ENCODE results near the gene BAIAP3. TPM values are rescaled to one million over a fixed set of nuclear protein-coding genes. Genes with fewer than 3 reads are reported as not detected.
"Not testable (repeated sequence)": the region's sequence is repeated elsewhere in the genome, so short reads cannot be mapped to it uniquely, and the experiment has no call there.

The BAIAP3 gene
- total RNA-seq, 1 donor from 2014 or later: 2.0 TPM

DNA sequence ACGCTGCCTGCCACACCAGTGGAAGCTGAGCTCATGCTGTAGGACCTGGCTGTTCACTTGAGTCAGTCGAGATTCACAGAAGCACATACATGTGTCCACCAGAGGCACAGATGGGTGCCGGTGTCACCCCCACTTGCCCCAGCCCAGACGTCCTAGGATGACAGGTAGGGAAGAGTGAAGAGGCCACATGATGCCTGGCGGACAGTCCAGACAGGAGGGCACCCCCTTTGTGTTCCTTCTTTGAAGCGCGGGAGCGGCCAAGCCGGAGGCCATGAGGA lies 15.2 kb upstream of the BAIAP3 start:
- no peak for ATAC-seq

DNA sequence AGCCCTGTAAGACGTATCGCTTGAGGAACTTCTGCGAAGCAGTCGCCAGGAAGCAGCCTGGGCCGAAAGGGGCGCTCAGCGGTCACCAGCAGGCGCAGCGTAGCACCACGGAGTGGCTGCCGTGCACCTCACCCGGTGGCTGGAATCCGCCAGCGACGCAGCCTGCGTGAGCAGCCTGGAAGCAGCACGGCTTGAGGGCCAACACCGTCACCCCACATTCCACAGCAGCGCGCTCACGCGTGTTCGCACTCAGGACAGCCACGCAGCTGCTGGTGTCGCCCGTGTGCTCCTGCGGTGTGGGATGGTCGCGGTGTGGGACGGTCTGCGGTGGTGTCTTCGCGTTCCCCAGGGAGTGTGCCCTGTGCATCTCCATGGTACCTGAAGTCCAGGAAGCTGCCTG lies 14.4 kb upstream of the BAIAP3 start:
- no peak for ATAC-seq

DNA sequence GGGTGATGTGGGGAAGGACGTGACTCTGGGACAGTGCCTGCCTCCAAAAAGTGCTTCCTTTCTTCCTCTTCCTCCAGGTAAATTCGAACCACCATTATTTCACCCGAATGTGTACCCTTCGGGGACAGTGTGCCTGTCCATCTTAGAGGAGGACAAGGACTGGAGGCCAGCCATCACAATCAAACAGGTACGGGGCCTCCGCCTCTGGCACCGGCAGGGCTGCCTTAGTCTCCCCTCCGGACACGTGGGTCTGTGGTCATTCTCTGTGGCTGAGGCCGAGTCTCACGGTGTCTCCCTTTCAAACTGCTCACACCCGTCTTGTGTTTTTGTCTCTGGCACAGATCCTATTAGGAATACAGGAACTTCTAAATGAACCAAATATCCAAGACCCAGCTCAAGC lies 13.3 kb upstream of the BAIAP3 start:
- no peak for ATAC-seq

DNA sequence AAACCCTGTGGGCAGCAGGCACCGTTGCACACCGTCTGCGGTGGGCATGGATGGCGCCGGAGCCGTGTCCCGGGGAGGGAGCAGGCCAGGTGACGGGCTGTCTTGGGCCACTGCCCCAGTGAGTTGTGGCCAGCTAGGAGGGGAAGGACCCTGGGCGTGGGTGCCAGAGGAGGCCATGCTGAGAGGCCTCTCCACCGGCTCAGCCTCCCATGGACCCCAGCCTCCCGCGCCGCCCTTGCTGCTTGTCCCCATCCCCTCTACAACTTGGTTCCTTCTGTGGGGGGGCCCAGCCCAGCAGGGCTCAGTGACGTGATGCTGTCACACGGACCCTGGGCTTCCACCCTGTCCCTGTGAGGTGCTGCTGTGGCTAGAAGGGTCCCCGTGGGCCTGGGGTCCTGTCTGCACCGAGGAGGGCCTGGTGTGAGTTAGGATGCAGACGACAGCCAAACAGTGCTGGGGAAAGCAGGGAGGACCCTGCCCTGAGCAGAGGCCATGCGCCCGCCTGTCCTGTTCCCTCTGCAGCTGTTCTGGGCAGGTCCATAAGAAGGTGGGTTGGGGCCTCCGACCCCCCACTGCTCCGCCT lies 12.7 kb upstream of the BAIAP3 start:
- no peak for ATAC-seq

DNA sequence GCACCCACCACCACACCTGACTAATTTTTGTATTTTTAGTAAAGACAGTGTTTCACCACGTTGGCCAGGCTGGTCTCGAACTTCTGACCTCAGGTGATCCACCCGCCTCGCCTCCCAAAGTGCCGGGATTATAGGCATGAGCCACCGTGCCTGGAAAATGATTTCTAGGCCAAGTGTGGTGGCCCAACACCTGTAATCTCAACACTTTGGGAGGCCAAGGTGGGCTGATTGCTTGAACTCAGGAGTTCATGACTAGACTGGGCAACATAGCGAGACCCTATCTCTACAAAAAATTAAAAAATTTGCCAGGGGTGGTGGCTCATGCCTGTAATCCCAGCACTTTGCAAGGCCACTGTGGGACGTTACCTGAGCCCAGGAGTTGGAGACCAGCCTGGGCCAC lies 11.0 kb upstream of the BAIAP3 start:
- ATAC-seq: no peak

DNA sequence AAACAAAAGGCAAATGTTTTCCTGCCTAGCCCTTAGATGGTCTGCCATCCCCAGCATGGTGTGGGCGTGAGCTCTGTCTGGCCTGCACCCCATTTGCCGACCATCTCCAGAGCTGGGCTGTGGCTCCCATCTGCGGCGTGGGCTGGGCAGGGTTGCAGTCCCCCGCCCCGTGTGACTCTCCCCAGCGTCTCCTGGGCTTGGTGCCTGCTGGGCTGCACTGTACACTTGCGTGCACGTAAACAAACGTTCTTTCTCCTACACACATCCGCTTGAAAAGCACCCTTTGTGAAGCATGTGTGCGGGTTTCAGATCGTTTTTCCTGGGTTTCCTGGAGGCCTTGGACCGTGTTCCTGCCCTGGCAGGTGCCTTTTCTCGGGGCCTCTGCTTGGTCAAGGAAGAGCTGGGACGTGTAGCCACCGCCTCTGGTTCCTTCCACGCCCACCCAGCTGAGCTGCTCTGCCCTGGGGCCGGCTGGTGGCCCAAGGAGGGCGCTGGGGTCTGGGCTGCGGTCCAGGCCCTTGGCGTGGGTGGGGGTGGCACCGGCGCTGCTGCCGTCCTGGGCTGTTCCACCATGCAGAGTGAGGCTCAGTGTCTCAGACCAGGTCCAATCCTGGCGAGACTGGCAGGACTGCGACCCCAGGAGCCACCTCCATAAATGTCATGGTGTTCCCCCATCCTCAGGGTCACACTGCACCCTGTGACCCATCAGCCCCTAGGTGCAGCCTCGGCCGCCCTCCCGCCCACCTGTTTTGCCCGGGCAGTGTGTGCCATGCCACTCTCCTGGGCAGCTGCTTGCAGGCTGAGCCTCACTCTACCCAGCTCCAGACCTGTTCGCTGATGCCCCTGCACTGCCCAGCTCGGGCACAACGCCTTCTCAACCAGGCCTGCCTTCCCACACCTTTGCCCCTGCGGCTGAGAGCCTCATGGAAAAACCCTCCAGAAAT lies 9.9 kb upstream of the BAIAP3 start:
- ATAC-seq: no peak

DNA sequence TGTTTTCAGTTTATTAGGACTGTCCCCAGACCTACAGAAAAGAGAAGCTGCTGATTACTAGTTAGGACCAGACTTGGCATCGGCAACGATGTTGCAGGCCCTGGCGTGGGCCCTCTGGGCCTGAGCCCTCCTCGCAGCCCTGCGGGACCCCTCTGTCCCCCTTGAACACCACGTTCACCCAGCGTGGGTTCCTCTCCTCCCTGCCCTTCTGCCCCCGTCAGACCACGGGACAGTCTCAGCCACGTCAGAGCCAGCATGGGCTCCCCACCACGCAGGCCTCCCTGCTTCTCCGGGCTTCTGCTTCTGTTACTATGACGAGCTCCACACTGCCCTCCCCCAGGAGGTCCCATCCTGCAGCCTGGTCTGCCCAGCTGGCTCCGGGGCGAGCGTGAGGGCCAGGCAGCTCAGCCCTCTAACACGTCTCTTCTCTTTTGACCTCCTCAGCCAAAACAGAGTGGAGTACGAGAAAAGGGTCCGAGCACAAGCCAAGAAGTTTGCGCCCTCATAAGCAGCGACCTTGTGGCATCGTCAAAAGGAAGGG lies 9.1 kb upstream of the BAIAP3 start:
- ATAC-seq: no peak

DNA sequence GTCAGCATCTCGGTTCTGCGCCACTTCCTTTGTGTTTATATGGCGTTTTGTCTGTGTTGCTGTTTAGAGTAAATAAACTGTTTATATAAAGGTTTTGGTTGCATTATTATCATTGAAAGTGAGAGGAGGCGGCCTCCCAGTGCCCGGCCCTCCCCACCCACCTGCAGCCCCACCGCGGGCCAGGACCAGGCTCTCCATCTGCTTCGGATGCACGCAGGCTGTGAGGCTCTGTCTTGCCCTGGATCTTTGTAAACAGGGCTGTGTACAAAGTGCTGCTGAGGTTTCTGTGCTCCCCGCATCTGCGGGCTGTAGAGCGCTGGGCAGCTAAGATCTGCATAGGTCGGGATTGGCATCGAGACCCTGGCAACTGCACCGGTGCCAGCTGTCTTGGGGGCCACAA lies 8.2 kb upstream of the BAIAP3 start:
- no peak for ATAC-seq

DNA sequence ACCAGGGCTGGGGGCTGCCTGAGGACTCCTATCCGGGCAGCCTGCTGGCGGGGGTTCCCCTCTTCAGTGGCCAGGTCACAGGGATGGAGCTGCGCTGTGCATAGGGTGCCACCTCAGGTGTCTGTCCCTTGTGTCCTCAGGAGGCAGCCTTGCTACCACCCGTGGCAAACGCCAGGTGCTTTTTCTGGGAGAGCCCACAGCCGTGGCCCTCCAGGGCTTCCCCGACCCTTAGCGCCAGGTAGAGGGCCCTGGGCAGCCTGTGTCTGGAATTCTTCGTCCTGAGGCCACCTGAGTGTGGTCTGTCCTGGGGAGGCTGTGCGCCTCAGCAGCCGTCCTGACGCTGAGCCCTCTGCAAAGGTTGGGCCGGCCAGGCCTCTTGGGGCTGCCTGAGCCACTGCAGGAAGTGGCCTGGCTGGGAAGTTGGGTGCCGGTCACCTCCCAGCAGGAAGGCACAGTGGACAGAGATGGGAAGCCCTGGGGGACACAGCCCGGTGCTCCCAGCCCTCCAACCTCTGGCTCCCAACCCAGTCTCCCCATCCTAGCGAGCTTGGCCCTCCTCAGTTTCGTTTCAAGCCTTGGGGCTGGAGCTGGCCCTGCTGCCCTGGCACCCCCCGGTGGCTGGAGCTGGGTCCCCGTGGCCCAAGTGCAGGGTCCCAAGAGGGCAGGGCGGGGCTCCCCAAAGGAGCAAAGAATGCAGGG lies 7.6 kb upstream of the BAIAP3 start:
- peak; percentile 9 for ATAC-seq

DNA sequence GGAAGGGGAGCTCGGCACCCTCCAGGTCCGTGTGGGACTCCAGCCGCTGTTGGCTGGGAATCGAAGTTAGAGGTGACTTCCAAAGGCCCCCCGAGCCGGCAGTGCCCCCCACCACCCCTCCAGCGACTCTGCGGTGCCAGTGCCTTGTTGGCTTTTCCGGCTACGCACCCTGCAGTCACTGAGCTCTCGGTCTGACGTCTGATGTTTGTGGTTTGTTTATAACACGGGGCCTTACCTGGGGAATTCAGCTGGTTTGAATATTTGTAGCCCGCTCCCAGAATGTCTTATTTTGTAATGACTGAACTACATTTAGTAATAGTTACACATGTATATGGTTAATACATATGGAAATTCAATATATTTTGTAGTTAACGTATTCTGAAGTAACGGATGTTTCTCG lies 7.1 kb upstream of the BAIAP3 start:
- ATAC-seq: no peak

DNA sequence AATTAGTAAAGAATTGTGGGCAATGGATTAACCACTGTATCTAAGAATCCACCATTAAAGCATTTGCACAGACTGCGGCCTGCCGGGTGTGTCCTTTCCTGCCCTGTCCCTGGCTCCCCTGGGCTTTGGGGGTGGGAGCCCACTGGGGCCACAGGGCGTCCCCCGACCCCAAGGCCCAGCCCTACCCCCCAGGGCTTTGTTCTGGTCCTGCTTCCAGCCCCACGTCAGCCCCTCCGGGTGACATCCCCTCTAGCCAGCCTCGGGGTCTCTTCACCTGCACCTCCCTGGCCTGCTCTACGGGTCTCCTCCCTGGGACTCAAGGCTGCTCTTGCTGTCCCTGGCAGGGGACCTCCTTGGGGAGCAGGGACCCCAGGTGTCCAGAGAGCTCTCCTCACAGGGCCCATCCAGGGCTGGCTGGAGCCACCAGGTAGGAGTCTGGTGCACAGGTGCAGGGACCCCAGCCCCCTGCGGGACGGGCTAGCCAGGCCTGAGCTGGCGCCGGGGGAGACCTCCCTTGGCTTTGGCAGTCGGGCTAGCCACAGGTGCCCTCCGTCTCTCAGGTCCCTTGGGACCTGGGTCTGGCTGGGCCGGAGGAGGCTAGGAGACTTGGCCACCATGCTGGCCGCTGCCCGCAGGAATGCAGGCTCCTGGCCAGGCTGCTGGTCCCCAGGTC lies 6.4 kb upstream of the BAIAP3 start:
- no peak for ATAC-seq

DNA sequence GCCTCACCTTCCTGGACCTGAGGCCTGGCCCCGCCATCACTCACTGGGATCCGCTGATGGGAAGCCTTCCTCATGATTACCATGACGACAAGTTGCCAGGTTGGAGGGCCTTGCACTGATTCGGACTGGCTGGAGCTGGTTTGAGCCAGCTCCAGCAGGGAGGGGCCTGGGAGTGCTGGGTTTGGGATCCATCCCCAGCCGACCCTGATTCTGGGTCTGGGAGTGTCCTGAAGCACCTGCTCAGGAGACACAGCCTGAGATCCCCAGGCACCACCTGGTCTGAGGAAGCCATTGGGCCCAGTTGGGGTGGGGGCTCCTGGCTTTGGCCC lies 5.9 kb upstream of the BAIAP3 start:
- no peak for ATAC-seq

DNA sequence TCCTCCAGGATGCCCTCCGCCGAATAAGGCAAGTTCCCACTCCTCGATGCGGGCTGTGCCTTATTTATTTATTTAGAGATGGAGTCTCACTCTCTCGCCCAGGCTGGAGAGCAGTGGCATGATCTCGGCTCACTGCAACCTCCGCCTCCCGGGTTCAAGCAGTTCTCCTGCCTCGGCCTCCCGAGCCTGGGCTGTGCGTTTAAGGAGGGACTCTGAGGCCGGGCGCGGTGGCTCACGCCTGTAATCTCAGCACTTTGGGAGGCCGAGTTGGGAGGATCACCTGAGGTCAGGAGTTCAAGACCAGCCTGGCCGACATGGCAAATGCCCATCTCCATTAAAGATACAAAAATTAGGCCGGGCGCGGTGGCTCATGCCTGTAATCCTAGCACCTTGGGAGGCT lies 5.3 kb upstream of the BAIAP3 start:
- ATAC-seq: not testable (repeated sequence)

DNA sequence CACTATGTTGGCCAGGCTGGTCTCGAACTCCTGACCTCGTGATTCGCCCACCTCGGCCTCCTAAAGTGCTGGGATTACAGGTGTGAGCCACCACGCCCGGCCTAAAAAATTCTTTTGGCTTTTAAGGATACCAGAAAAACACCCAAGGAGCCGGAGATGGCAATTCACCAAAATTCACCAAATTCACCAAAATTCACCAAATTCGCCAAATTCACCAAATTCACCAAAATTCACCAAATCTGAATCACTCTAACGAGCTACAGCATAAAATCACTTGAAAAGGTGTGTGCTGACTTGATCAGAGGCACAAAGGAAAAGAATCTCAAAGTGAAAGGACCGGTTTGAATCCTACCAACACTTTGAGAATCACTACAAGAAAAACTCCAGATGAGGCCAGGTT lies 4.5 kb upstream of the BAIAP3 start:
- ATAC-seq: not testable (repeated sequence)

DNA sequence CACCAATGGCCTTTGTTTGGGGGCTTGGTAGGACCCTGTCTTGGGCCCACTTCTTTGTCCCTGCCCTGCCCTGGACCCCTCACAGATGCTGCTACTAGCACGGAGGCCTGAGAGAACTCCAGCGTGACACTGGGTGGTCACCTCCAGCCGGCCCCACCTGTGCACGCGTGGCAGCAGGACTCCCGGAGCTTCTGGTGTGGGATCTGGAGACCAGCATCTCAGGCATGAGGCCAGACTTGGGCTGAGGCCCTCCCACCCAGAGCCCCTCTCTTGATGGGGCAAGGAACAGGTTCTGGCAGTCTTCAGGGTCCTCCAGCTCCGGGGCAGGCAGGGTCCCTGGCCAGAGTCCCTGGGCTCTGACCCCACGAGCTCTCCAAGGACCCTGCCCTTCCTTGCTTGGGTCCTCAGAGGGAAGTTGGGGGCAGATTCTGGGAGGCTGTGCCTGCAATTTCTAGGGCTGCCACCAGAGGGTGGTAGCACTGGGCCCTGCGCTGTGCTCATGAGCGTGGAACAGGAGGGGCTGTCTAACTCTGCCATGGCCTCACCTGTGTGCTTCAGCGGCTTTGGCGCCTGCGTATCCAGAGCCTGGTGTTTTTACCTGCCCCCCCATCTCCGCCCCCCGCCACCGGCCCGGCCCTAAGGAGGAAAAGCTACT lies 3.1 kb upstream of the BAIAP3 start:
- peak; percentile 7 for ATAC-seq

DNA sequence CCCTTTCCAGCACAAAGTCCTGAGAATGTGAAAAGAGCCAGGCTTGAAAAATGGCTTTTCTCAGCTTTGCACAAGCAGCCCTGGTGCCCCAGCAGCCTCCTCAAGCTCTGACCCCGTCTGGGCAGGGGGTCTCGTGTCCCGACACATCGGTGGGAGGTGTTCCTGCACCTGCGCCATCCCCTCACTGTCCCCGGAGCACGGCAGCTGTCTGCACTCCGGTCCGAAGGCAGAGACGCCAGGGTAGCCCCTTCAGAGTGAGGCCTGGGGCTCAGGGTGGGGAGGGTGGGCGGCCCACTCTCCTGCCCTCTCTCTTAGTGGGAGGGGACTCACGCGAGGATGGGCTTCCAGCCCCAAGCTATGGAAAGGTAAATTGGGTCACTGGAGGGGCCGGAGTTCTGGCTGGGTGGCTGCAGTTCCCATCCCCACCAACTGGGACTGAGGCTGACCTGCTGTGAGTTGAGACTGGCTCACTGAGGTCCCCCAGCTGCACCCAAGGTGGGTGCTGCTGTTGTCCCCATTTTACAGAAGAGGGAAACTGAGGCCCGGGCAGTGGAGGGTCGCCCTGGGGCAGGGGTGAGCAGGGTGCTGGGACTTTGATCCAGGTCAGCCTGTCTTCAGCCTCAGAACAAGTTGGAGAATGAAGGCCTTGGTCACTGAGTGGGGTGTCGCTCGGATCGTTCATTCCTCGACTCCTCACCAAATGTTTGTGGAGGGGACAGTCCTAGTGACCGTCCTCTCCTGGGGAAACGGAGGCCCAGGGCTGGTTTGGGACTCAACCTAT lies 2.3 kb upstream of the BAIAP3 start:
- no peak for ATAC-seq

DNA sequence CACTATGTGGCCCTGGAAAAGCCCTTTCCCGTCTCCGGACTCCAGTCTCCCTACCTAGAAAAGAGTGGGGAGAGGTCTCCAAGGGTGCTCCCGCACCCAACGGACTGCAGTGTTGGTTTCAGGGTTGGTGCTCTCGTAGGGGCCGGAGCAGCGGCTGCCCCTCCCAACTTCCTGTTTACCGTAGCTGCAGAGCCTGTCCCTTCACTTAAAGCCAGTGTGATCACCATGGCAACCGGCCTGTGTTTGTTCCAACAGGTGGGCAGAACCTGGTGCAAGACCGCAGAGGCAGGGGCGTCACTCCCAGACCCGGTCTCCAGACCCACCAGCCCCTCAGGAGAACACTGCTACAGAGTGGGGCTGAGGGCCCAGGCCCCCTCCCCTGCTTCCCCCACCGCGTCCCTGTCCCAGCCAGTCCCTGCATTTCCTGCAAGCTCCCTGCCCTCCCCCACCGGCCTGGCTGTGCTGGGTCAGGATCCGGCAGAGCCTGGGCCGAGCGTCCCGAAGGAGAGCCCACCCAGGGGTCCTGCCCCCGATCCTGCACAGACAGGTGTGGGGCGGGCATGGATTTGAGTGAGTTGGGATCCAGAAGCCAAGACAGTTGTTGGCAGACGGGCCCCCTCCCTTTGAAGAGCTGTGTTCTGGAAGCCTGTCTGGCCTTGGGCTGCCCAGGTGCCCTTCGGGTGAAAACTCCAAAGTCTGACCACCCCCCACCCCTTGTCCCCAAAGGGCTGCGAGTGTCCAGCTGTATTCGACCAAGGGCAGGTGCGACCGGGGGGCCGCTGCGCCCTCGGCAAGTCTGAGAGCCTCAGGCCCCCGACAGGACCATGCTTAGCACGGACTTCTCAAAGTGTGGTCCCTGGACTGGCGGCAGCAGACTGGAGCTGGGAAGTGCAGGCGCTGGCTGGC lies 1.5 kb upstream of the BAIAP3 start:
- ATAC-seq: peak; percentile 22

DNA sequence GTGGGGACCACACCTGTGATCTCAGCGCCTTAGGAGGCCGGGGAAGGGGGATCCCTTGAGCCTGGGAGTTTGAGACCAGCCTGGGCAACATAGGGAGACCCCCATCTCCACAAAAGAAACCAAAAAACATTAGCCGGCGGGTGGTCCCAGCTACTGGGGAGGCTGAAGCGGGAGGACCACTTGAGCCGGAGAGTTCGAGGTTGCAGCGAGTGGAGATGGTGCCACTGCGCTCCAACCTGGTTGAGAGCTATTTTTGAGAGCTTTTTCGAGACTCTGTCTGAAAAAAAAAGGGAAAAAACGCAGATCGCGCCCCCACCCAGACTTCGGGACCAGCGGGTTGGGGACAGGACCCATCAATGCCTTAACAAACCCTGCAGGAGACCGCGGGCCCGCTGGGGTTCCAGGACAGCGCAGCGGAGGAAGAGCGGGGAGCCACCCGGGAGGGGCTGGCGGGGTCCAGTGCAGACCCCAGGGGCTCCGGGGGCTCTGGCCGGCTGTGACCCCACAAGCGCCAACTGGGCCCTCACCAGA lies 762 bp upstream of the BAIAP3 start:
- ATAC-seq: peak; percentile 4

DNA sequence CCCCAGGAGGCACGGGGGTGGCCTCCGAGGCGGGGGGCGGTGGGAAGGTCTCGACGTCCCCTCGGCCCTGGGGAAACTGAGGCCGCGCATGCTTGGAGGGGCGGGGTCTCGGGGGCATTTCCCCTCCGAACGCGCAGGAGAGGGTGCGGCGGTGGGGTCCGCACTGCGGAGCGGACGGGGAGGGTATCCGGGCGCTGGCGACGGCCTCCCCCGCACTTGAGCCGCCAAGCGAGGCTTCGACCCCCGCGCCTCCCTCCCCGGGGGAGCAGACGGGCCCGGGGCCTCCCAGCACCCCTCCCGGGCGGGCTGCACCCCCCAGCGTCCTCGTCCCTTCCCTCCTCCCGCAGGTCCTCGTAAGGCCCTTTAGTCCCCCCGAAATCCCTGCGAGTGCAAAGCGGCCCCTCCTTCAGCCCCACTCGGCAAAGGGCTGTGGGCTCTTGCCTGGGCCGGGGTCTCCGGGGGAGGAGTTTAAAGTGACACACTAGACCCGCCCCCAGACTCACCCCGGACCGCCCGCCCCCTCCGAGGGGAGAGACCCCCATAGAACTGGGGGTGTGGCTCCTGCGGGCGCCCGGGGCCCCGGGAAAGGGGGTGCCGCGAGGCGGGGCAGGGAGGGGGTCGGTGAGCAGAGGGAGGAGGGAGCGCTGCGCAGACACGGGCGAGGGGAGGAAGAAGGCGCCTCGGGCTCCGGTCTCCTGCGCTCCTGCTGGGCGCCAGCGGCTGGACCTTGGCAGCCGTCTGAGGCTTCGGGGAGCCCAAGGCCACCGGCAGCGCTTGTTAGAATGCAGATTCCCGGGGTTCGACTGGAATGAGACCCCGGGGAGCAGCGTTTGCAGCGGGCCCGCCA lies 632 bp downstream of the BAIAP3 start:
- ATAC-seq: no peak

All from esophagus mucosa (tissue), 1 donor.